GM12878 (cell line): ENCODE data around the gene TRIM28. TPM values are rescaled to one million over a fixed set of nuclear protein-coding genes. Genes with fewer than 3 reads are reported as not detected.
A peak's percentile ranks its signal among the peaks of the same experiment; 100 is the strongest.

Experiments
- CTCF ChIP-seq, 3 experiments: IDR thresholded peaks in 2 of 3; conservative IDR thresholded peaks in 1 of 3; 2 replicates each; pipeline ENCODE4 v1.5.1; 2011; ENCODE audit warnings: low read depth in 3 of 3, low read length in 3 of 3, mild to moderate bottlenecking in 3 of 3, control low read depth in 2 of 3, moderate library complexity in 2 of 3, inconsistent platforms in 1 of 3, mixed read lengths in 1 of 3; ENCODE audit not compliant: control insufficient read depth in 2 of 3, insufficient read depth in 1 of 3; ENCODE audit errors: extremely low read depth in 1 of 3
- EP300 ChIP-seq, 2 experiments: fragments of 150-350 bp in 1 of 2; IDR thresholded peaks; 2 replicates each; pipeline ENCODE4 v1.6.1; 2011 to 2012; ENCODE audit warnings: low read depth in 2 of 2, low read length in 2 of 2, borderline replicate concordance in 1 of 2, improper control_type of control experiment in 1 of 2, inconsistent platforms in 1 of 2; ENCODE audit not compliant: control insufficient read depth in 1 of 2
- ETV6 ChIP-seq, 2 experiments: fragments of 450-650 bp in 1 of 2; IDR thresholded peaks in 1 of 2; conservative IDR thresholded peaks in 1 of 2; 2 replicates each; pipeline ENCODE4 v1.6.1; 2014; ENCODE audit warnings: antibody characterized with exemption in 1 of 2, borderline replicate concordance in 1 of 2, low read depth in 1 of 2, mild to moderate bottlenecking in 1 of 2, moderate library complexity in 1 of 2
- FOXM1 ChIP-seq: IDR thresholded peaks from 2 replicates; pipeline ENCODE4 v1.6.1; 2012; ENCODE audit warnings: low read depth, mild to moderate bottlenecking, inconsistent platforms, low read length, moderate library complexity
- LARP7 ChIP-seq: fragments of 450-650 bp; IDR thresholded peaks from 2 replicates; pipeline ENCODE4 v1.6.1; 2017; ENCODE audit warnings: mild to moderate bottlenecking
- NFXL1 ChIP-seq: fragments of 450-650 bp; IDR thresholded peaks from 2 replicates; pipeline ENCODE4 v1.6.1; 2017; ENCODE audit warnings: antibody characterized with exemption, mild to moderate bottlenecking, borderline replicate concordance
- PAX8 ChIP-seq: fragments of 450-650 bp; IDR thresholded peaks from 2 replicates; pipeline ENCODE4 v1.6.1; 2017; ENCODE audit warnings: mild to moderate bottlenecking, moderate library complexity
- POU2F2 ChIP-seq: IDR thresholded peaks from 3 replicates; pipeline ENCODE4 v1.6.1; 2011; ENCODE audit warnings: low read depth, mild to moderate bottlenecking, low read length, borderline replicate concordance
- PRDM15 ChIP-seq: fragments of 450-650 bp; formaldehyde crosslinking; IDR thresholded peaks from 2 replicates; pipeline ENCODE4 v1.4.0; 2020; ENCODE audit warnings: mild to moderate bottlenecking, moderate library complexity
- RCOR1 ChIP-seq: conservative IDR thresholded peaks from 2 replicates; pipeline ENCODE4 v1.6.1; 2012; ENCODE audit warnings: low read depth, low read length, improper control_type of control experiment
- SIX5 ChIP-seq: IDR thresholded peaks from 2 replicates; pipeline ENCODE4 v1.6.1; 2011; ENCODE audit warnings: mild to moderate bottlenecking, low read depth, low read length, moderate library complexity; ENCODE audit not compliant: severe bottlenecking
- SMAD5 ChIP-seq: IDR thresholded peaks from 2 replicates; pipeline ENCODE4 v1.6.1; 2016; ENCODE audit warnings: antibody characterized with exemption, low read depth
- SMARCA5 ChIP-seq: fragments of 450-650 bp; IDR thresholded peaks from 2 replicates; pipeline ENCODE4 v1.6.1; 2017; ENCODE audit warnings: mild to moderate bottlenecking
- polyA plus RNA-seq, 11 experiments: library from polyadenylated mRNA; depleted of rRNA in 4 of 11; unstranded in 6 of 11; stranded (reverse) in 5 of 11; fragments of >200 nt; fragmentation: Nextera tagmentation in 4 of 11; fragmentation: Illumina TruSeq in 1 of 11; extraction: Ambion mirVana in 4 of 11; extraction: Trizol in 1 of 11; gene quantifications; 1 replicate in 1 of 11; 2 replicates in 10 of 11; pipeline versions ENCODE4 v1.2.1 to v1.2.3, GENCODE V29; 2011 to 2016; ENCODE audit warnings: inconsistent platforms in 2 of 11, missing spikeins in 2 of 11, low read depth in 1 of 11
- total RNA-seq, 4 experiments: library from RNA; depleted of rRNA in 3 of 4; stranded (reverse); fragments of >200 nt in 3 of 4; fragmentation: Illumina TruSeq in 1 of 4; extraction: Trizol in 1 of 4; gene quantifications; 2 replicates each; pipeline versions ENCODE4 v1.2.1 to v1.2.3, GENCODE V29; 2013 to 2021
- TF ChIP-seq, protein P1 (sequence below): IDR thresholded peaks from 2 replicates; pipeline ENCODE4 v1.6.1; 2012; ENCODE audit warnings: low read depth, low read length, improper control_type of control experiment
- TF ChIP-seq, protein P2 (sequence below): fragments of 450-650 bp; IDR thresholded peaks from 2 replicates; pipeline ENCODE4 v1.6.1; 2017; ENCODE audit warnings: low read depth, mild to moderate bottlenecking, moderate library complexity
- TF ChIP-seq, protein P3 (sequence below): fragments of 150-350 bp; IDR thresholded peaks from 2 replicates; pipeline ENCODE4 v1.6.1; 2014; ENCODE audit warnings: mild to moderate bottlenecking, low read depth, low read length

The TRIM28 gene
- total and polyA plus RNA-seq, 10 of the 15 experiments (the other 5 are each of a cell fraction or from before 2014, with no cell fraction given): 5.0 to 650 (median 296) TPM

GRCh38 chr19:58543826-58544590 is at the start of gene TRIM28 (continued):
- no peak for TF ChIP-seq PRDM15 (CRISPR knock-in tag)
- TF ChIP-seq SMAD5: peak; percentile 95
- peak; percentile 87 for TF ChIP-seq SMARCA5
- no peak for TF ChIP-seq RCOR1
- TF ChIP-seq LARP7: peak; percentile 84
- TF ChIP-seq PAX8: no peak
- TF ChIP-seq, protein P1, sequence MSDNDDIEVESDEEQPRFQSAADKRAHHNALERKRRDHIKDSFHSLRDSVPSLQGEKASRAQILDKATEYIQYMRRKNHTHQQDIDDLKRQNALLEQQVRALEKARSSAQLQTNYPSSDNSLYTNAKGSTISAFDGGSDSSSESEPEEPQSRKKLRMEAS: peak; percentile 53
- peak in 1 of 2 experiments; percentile 39; a peak in 1 of 4 replicates for TF ChIP-seq EP300 (IDR thresholded peaks at IDR 0.05; ENCODE audit: borderline replicate concordance in 1 of 2, control insufficient read depth in 1 of 2, low read depth in 2 of 2, low read length in 2 of 2)
- TF ChIP-seq, protein P2, sequence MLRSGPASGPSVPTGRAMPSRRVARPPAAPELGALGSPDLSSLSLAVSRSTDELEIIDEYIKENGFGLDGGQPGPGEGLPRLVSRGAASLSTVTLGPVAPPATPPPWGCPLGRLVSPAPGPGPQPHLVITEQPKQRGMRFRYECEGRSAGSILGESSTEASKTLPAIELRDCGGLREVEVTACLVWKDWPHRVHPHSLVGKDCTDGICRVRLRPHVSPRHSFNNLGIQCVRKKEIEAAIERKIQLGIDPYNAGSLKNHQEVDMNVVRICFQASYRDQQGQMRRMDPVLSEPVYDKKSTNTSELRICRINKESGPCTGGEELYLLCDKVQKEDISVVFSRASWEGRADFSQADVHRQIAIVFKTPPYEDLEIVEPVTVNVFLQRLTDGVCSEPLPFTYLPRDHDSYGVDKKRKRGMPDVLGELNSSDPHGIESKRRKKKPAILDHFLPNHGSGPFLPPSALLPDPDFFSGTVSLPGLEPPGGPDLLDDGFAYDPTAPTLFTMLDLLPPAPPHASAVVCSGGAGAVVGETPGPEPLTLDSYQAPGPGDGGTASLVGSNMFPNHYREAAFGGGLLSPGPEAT: peak; percentile 83
- TF ChIP-seq FOXM1: no peak
- TF ChIP-seq POU2F2: peak; percentile 76
- no peak for TF ChIP-seq ETV6 (conservative IDR thresholded peaks at IDR 0.05 in 1 of 2, IDR thresholded peaks at IDR 0.05 in 1 of 2; ENCODE audit: borderline replicate concordance in 1 of 2, low read depth in 1 of 2)
- TF ChIP-seq, protein P3, sequence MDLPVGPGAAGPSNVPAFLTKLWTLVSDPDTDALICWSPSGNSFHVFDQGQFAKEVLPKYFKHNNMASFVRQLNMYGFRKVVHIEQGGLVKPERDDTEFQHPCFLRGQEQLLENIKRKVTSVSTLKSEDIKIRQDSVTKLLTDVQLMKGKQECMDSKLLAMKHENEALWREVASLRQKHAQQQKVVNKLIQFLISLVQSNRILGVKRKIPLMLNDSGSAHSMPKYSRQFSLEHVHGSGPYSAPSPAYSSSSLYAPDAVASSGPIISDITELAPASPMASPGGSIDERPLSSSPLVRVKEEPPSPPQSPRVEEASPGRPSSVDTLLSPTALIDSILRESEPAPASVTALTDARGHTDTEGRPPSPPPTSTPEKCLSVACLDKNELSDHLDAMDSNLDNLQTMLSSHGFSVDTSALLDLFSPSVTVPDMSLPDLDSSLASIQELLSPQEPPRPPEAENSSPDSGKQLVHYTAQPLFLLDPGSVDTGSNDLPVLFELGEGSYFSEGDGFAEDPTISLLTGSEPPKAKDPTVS: no peak
- TF ChIP-seq CTCF (IDR thresholded peaks at IDR 0.05 in 2 of 3, conservative IDR thresholded peaks at IDR 0.05 in 1 of 3; ENCODE audit: control insufficient read depth in 2 of 3, extremely low read depth in 1 of 3, insufficient read depth in 1 of 3, low read depth in 3 of 3, low read length in 3 of 3): no peak
- no peak for TF ChIP-seq SIX5
- no peak for TF ChIP-seq NFXL1
